AG08396 (cell line): ENCODE data around the gene RASL12.
"Not testable (repeated sequence)": the region's sequence is repeated elsewhere in the genome, so short reads cannot be mapped to it uniquely, and the experiment has no call there.

Source experiments
- DNase-seq: peaks from one replicate; pipeline ENCODE4 v3.0.0; 2012; ENCODE audit warnings: low spot score, mixed read lengths

Gene RASL12

DNA sequence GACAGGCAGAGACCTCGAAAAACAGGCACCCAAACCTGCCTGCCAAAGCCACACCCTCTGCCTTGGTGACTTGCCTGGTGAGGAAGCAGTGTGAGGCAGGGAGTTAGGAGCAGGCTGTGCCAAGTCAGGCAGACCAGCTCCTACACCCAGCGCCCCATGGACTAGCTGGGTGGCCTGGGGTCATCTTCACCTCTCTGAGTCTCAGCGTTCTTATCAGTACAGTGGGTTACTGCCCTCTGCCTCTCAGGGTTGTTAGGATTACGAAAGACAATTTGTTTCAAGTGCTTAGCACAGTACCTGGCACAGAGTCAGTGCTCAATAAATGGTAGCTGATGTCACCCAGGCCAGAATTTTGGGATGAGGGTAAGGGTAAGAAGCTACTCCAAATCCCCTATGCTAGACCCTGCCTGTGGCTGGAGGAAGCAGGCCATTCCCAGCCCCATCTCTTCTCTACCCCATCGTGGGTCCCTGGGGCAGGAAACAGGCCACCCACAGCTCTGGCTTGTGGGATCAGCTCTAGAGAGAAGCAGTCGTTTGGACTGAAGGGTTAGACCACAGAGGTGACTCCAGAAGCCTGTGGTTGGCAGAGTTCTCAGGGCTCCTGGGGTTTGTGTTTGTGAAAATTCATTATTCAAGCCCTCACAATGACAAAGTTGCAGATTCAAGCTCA lies 12.5 kb downstream of the RASL12 start:
- no peak for DNase-seq

DNA sequence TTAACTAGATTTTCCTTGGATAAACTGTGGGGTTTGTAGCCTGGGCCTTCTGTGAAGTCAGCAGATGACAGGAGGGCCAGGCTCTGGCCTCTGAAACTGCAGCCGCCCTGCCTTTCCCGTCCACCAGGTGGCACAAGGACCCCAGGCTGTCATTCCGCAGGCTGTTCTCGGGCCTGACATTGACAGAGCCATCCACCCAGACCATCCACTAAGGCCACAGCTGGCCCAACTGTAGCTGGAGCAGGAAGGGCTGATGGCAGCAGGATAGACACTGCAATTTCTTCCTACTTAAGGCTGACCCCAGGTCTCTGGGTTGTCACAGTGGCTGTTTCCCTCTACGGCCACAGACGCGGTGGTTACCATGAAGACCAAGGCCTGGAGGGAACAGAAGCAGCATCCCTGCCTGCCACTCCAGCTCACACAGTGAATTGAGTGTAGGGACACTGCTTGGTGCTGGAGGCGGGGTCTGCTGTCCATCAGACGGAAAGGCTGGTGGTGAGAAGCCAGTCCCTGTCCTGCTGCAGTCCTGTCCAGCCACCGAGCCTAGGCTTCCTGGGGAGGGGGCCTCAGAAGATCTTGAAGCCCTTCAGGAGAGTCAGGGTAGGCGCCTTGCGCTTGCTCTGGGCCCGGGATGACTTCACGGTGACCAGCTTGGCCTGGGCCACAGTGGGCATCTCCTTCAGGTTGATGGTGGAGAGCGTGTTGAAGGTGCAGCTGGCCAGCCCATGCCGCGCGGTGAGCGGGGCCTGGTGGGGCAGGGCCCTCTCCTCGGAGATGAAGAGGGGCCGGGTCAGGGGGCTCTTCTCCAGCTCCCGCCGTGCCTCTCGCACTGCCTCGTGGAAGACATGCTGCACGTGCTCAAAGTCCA lies 13.2 kb downstream of the RASL12 start:
- DNase-seq = peak; percentile 87

DNA sequence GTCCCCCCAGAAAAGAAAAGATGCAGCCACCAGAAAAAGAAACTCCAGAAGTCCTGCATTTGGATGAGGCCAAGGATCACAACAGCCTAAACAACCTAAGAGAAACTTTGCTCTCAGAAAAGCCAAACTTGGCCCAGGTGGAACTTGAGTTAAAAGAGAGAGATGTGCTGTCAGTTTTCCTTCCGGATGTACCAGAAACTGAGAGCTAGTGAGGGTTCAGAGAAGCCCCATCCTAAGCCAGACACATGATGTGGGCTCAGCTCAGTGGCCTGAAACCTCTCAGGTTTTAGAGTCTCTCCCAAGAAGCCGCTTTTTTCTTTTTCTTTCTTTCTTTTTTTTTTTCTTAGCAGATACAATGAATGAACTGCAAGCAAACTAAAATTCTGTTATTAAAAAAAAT lies 14.8 kb downstream of the RASL12 start:
- no peak for DNase-seq

DNA sequence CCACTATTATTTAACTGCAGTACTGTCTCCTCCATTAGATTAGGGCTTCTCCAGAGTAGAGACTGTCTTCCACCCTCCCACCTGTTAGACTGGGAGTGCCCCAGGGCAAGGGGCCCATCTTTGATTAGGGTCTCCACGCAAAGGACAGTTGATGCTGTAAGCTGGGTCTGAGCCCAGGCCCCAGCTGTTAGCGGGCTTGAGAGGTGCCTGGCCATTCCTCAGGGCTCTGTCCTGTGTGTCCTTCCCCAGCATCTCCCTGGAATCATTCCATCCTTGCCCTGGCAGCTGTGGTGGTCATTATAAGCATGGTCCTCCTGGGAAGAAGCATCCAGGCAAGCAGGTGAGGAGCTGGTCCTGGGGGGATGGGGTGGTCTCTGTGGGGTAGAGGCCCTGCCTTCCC lies 16.5 kb downstream of the RASL12 start:
- no peak for DNase-seq

DNA sequence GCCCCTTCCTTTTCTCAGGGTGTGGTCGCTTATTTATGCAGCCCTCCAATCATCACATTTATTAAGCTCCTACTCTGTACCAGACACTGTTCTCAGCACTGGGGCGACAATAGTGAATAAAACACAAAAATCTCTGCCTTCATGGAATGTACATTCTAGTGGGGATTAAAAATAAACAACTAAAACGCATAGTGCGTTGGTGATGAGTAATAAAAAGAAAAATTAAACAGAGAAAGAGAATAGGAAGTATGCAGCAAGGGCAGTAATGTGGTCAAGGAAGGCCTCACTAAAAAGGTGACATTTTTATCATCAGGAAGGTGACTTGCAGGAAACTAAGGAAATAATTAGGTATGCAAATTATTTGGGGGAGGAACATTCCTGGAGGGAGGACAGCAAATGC lies 17.5 kb downstream of the RASL12 start:
- DNase-seq = no peak

DNA sequence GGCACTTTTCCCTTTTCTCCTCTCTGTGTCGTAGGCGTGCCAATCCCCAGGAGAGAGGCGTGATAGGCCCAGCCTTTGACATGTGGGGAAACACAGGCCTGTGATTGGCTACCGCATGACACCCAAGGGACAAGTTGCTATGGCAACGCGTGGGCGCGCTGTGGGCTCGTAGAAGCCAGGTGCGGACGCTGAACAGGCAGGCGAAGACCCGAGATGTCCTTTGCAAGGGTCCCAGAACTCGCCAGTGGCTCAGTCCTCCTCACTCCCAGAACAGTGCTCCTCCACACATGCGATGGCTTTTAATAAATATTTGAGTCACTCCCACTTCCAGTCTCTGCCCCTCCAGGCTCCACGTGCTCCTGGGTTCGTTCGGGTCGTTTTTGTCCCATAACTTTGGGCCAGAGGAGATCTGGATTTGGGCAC lies 18.4 kb downstream of the RASL12 start:
- DNase-seq = peak; percentile 82

DNA sequence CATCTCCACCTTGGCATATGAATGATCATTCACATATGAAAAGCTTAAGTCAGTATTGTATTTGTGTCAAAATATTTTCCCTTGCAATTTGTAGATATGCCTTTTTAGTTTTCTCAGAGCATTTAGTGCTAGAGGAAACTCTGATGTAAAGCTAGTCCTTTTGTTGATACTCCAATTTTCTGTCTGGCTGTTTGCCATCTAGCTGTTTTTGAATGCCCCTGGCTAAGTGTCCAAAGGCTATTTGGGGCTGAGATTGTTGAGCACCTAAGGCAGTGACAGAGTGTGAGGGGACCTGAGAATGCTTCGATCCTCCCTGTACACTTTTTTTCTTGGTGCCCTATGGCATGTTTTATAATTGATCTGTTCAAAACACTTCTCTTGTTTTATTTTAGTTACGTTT lies 19.6 kb downstream of the RASL12 start:
- no peak for DNase-seq

DNA sequence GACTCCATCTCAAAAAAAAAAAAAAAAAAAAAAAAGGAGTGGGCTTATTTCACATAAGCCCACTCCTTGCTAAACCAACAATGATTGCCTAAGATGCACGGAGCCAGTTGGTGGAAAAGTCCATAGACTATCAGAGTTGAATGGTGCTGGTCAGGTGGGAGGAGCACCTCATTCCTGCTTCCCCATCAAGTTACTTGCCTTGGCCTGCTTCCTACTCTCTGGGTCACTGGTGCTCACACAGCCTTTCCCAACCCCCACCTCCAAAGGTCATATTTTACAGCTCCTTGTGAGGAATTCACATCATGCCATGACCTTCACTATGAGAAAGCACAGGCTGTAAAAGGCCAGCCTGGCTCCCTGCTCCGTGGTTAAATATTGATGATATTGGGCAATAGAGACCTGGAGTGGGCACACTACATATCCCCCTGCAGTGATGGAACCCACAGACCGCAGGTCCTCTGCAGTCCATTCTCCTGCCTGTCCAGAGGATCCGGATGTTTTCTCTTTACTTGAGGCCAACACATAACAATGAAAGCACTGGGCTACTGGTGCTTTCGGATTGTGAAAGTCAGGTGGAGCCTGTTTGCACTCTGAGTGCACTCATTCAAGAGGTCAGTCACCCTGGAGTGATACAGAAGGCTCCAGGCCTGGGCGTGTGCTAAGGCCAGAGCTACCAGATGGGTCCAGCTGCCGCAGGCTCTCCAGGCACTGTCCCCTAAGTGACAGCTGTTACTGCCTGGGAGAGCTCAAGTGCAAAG lies 22.9 kb downstream of the RASL12 start, which contains the start of gene SLC51B:
Gene SLC51B (plus strand): TSS at position 664 of the 758 bp plus-strand sequence. CDS start 4,618 bp downstream, outside the sequence.
- DNase-seq = no peak

DNA sequence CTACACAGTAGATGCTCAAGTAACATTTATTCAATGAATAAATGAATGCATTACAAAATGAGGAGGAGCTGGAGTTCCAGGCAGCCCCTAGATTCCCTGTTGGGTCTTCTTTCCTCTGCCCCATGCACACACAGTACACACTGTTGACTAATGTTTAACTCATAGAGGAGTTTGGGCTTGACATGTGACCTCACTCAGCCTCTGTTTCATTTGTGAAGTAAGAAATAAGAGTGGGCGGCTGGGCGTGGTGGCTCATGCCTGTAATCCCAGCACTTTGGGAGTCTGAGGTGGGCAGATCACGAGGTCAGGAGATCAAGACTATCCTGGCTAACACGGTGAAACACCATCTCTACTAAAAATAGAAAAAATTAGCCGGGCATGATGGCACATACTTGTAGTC lies 23.6 kb downstream of the RASL12 start:
- DNase-seq = not testable (repeated sequence)

DNA sequence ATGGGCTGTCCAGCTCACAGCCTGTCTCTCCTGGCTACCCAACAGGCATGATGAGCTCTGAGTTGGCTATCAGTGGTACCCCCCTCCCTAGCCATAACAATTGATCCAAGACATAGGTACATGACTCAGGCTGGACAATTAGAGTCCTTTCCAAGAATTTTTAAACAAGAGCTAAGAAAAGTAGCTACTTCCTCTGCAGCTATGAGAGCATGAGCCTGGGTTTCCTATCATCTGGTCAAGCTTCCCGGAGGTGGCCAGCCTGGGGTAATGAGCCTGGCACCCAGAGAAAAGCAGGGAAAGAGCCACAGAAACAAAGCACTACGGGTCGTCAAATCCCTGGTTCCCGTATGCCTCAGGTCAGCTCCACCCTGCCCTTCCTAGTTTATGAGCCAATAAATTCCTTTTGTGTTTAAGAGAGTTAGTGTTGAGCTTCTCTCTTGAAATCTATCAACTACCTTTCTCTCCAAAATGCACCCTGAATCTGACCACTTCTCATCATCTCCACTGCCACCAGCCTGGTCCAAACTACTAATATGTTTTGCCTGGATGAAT lies 24.9 kb downstream of the RASL12 start:
- no peak for DNase-seq

DNA sequence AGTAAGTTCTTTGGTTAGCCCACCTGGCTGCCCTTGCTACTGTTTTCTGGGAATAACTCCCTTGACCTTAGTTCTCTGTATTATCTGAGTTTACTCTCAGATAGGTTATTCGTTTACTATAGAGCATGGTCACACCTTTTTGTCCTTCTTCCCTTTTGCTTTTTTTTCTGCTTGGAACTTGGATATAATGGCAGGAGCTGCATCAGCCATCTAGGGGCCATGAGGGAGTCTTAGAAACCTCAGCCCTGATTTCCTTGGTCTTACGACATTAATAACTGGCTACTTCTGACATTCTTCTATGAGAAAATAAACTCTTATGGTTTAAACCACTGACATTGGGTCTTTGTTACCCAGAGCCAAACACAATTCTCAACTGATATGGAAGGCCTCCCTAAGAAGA lies 26.0 kb downstream of the RASL12 start:
- DNase-seq = no peak

DNA sequence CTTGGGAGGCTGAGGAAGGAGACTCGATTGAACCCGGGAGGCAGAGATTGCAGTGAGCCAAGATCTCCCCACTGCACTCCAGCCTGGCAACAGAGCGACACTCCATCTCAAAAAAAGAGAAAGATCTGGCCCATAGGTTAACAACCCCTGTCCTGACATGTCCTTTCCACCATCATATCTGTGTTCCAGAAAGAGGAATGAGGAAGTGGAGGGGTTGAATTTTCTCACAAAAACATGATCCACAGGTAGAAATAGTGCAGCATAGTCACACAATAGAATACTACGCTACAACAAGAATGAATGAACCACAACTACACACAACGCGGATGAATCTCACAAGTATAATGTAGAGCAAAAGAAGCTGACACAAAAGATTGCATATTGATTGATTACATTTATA lies 27.3 kb downstream of the RASL12 start:
- DNase-seq = no peak

DNA sequence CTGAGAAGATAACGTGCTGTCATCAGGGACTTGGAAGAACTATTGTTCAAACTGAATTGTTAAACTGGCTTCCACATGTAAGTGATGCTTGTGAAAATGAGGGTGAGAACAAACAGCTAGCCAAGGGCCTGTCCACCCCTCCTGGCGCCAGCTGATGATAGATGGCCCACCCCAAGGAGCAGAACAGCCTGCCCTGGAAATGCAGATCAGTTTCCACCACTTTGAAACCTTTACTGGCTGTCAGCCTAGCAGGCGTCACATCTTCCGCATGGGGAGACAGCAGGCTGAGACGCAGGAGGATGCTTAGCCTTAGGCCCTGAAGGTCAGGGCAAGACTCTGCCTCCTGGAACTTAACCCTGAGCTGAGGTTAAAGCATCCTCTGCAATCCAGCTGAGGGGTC lies 29.0 kb downstream of the RASL12 start:
- DNase-seq = no peak

DNA sequence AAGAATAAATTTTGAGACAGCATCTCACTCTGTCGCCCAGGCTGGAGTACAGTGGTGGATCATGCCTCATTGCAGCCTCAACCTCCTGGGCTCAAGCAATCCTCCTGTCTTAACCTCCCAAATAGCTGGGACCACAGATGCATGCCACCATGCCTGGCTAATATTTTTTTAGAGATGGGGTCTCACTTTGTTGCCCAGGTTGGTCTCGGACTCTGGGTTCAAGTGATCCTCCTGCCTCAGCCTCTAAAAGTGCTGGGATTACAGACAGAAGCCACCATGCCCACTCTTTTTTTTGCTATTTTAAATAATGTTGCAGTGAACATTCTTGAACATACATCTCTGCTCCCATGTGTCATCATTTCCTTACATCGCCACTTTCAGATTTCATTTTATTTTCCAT lies 29.4 kb downstream of the RASL12 start:
- no peak for DNase-seq

DNA sequence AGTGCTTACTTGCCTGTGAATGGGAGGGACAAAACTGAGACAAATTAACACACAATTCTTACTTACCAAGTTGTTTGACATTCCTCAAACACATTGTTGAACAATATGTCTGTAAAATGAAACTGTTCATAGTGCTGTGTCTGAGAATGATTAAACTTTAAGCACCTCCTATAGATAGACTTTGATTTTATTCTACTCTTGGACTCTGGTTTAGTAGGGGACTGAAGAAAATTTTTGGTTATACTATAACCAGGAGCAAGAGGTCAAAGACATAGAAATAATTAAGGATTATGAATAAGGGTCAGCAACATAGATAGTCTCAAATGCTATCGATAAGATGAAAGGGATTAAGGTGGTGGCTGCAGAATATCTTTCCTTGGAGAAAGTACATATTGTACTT lies 30.5 kb downstream of the RASL12 start:
- no peak for DNase-seq

DNA sequence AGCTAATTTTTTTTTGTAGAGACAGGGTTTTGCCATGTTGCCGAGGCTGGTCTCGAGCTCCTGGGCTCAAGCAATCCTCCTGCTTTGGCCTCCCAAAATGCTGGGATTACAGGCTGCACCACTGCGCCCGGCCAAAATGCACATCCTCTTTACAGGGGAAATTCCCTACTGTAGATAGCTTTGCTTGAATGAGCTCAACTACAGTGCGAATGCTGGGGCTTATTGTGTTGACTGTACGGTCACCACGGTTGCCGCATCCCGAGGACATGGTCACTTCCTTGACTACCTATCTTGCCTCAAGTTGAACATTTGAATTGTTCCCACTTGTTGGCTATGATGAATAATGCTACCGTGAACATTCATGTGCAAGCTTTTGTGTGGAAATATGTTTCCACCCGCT lies 33.1 kb downstream of the RASL12 start:
- no peak for DNase-seq

DNA sequence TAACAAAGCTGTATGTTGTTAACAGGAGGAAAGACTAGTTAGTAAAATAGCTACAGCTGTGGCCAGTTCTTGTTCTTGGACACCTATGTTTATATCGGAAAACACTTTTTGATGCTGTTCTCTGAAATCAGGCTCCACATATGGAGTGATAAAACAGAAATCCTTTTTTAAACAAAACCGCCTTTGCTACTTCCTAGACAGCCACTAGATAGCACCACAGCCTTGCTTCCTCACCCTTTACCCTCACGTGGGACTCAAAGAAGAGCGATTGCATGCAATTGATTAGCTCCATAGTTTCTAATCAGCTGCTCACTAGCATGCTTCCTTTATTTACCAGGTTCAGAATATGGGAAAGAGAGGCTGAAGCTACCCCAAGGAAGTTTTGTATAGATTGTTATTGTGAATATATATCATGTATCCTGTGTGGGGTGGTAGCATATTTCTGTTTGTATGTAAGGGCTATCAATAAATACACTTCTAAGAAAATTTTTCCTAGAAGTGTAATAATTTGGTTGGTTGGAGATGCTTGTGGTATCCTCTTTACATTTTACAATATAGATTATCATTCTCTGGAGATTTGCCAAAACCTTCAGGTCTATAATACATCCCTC lies 34.0 kb downstream of the RASL12 start:
- DNase-seq = peak; percentile 61

DNA sequence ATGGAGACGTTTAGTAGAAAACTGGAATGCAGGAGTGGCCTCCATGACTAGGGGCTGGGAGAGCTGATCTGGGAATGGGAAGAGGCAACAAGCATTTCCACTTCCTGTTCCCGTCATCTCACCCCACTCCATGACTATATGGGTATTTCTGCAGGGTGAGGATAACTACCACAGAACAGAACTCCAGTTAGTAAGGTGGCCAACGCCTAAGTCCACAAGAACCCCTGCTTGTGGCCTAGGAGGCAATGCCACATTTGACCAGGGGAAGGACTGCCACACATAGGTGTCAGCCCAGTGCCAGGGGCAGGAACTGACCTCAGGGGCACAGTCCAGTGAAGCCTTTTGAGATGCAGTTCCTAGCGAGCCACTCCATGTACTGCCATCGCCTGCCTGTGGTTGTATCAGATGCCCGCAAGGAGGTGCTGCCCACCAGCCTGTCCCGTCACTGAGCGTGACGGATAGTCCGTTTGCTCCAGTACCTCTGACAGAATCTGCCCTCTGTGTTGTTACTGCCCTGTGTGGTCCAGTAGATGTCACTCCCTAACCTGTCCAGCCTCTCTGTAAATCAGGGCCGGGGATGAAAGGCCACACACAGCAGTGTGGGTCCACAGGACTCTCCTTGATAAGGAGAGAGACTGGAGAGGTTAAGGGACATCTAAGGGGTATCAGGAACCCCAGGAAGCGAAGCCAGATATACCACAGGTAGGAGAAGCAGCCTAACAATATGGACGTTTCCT lies 34.8 kb downstream of the RASL12 start:
- DNase-seq = peak; percentile 72

DNA sequence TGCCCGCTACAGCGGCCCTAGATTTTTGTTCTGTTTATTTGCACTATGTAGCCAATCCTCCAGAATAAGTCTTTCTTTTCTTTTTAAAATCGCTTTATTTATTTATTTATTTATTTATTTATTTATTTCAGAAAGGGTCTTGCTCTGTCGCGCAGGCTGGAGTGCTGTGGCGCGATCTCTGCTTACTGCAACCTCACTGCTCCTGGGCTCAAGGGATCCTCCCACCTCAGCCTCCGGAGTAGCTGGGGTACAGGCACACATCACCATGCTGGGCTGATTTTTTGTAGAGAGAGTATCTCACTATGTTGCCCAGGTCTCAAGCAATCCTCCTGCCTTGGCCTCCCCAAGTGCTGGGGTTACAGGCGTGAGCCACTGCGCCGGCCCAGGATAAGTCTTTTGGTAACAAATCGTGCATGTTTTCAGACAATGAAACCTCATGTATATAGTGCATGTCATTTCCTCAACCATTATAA lies 38.0 kb downstream of the RASL12 start:
- DNase-seq = no peak

DNA sequence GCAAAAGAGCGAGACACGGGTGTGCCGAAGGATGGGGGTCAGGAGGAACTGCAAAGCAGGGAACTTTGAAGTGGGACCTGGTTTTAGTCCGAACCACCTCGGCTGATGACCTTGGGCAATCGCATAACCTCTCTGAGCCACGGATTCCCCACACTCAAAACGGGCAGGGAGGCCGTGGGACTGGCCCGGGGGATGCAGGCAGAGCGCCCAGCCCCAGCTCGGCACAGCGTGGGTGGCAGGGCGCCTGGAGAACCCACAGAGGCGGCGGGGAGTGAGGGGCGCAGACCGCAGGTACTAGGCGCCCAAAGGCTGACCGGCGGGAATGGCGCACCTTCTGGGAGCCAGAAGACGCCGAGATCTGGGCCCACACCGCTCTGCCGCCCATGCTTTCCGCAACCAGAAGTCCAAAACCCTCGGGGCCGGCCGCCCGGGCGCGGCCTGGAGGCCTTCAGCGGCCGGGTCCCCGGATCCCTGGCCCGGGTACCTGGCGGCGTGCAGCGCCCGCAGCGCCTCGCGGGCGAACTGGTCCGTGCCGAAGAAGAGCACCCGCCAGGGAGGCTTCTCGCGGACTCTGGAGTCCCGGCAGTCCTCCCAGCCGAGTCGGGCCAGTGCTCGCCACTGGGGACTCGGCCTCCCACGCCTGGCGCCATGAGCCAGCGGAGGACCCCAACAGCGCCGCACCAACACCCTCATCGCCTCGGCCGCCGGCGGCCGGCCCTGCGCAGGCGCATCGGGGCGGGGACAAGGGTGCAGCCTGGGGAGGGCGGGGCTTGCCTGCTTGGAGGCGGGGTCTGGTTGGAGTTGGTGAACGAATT lies 38.7 kb downstream of the RASL12 start, which contains the start of gene MTFMT:
Gene MTFMT (minus strand): TSS at position 719 of the 815 bp plus-strand sequence. CDS start 26 bp downstream, at position 693.
- DNase-seq = peak; percentile 99
